DOHH2 (cell line): ENCODE measurements around the gene SMPD3.

Experiments
- H3F3A ChIP-seq: fragments of 200-600 bp; sonication (generic), shearing (Covaris generic); 2 replicates; pipeline ENCODE4 v1.6.0; 2016; ENCODE audit warnings: antibody characterized with exemption, mild to moderate bottlenecking; ENCODE audit not compliant: control insufficient read depth, insufficient read depth
- H3K27ac ChIP-seq: fragments of 200-600 bp; sonication (generic); 2 replicates; pipeline ENCODE4 v1.5.1; 2014; ENCODE audit warnings: low read depth, mild to moderate bottlenecking, low read length, moderate library complexity
- H3K27me3 ChIP-seq: fragments of 200-600 bp; sonication (generic); 2 replicates; pipeline ENCODE4 v1.6.1; 2014; ENCODE audit warnings: mild to moderate bottlenecking, low read length, mixed read lengths; ENCODE audit not compliant: control insufficient read depth
- H3K36me3 ChIP-seq: fragments of 200-600 bp; sonication (generic); 2 replicates; pipeline ENCODE4 v1.6.1; 2014; ENCODE audit warnings: mild to moderate bottlenecking, low read length, moderate library complexity, mixed read lengths; ENCODE audit not compliant: control insufficient read depth
- H3K4me1 ChIP-seq: fragments of 200-600 bp; sonication (generic); 2 replicates; pipeline ENCODE4 v1.6.1; 2014; ENCODE audit warnings: mild to moderate bottlenecking, low read length, mixed read lengths; ENCODE audit not compliant: control insufficient read depth
- H3K4me2 ChIP-seq: fragments of 200-600 bp; sonication (generic); 2 replicates; pipeline ENCODE4 v1.6.0; 2014; ENCODE audit warnings: mild to moderate bottlenecking, low read length, moderate library complexity
- H3K4me3 ChIP-seq: fragments of 200-600 bp; sonication (generic); 2 replicates; pipeline ENCODE4 v1.5.1; 2014; ENCODE audit warnings: mild to moderate bottlenecking, low read length, mixed read lengths
- H3K79me2 ChIP-seq: fragments of 200-600 bp; sonication (generic); 2 replicates; pipeline ENCODE4 v1.6.1; 2014; ENCODE audit warnings: mild to moderate bottlenecking, low read length, mixed read lengths; ENCODE audit not compliant: control insufficient read depth
- H3K9me2 ChIP-seq: fragments of 200-600 bp; sonication (generic); replicated peaks from 2 replicates; pipeline ENCODE4 v1.6.1; 2014; ENCODE audit warnings: mild to moderate bottlenecking, low read length, mixed read lengths; ENCODE audit not compliant: control insufficient read depth
- H3K9me3 ChIP-seq: fragments of 200-600 bp; sonication (generic); 2 replicates; pipeline ENCODE4 v1.6.1; 2014; ENCODE audit warnings: antibody characterized with exemption, low read length, mixed read lengths; ENCODE audit not compliant: control insufficient read depth, insufficient read depth
- H4K20me1 ChIP-seq: fragments of 200-600 bp; sonication (generic); 2 replicates; pipeline ENCODE4 v1.6.0; 2014; ENCODE audit warnings: low read depth, mild to moderate bottlenecking, antibody characterized with exemption, low read length, moderate library complexity; ENCODE audit not compliant: control insufficient read depth, insufficient read depth
- EZH2phosphoT487 ChIP-seq: fragments of 200-600 bp; sonication (generic); IDR thresholded peaks from 2 replicates; pipeline ENCODE4 v1.6.1; 2017; ENCODE audit warnings: borderline replicate concordance, mild to moderate bottlenecking, antibody characterized with exemption, low read length, moderate library complexity, mixed read lengths
- TF ChIP-seq, protein P1 (sequence below): fragments of 200-600 bp; sonication (generic); IDR thresholded peaks from one replicate; pipeline ENCODE4 v1.5.1; 2014; ENCODE audit warnings: antibody characterized with exemption, mild to moderate bottlenecking, low read depth, low read length; ENCODE audit not compliant: poor library complexity, severe bottlenecking

SMPD3 gene

GRCh38 chr16:68481636-68482035, 33.3 kb upstream of the SMPD3 start:
- Histone ChIP-seq H3K9me2 (no peaks in the 10 kb centered on the region), H3K36me3 (no peaks in the 10 kb centered on the region), H3K9me3 (no peaks in the 10 kb centered on the region), H3K4me3 (no peak overlapping the region), H3F3A (no peaks in the 10 kb centered on the region), H3K27ac (no peak overlapping the region), H3K4me1 (no peaks in the 10 kb centered on the region), H3K79me2 (no peaks in the 10 kb centered on the region), H3K27me3 (no peaks in the 10 kb centered on the region), H3K4me2 (no peak overlapping the region), H4K20me1 (no peaks in the 10 kb centered on the region)
- no peak for TF ChIP-seq EZH2phosphoT487
- TF ChIP-seq, protein P1, sequence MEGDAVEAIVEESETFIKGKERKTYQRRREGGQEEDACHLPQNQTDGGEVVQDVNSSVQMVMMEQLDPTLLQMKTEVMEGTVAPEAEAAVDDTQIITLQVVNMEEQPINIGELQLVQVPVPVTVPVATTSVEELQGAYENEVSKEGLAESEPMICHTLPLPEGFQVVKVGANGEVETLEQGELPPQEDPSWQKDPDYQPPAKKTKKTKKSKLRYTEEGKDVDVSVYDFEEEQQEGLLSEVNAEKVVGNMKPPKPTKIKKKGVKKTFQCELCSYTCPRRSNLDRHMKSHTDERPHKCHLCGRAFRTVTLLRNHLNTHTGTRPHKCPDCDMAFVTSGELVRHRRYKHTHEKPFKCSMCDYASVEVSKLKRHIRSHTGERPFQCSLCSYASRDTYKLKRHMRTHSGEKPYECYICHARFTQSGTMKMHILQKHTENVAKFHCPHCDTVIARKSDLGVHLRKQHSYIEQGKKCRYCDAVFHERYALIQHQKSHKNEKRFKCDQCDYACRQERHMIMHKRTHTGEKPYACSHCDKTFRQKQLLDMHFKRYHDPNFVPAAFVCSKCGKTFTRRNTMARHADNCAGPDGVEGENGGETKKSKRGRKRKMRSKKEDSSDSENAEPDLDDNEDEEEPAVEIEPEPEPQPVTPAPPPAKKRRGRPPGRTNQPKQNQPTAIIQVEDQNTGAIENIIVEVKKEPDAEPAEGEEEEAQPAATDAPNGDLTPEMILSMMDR = no peak

DNA sequence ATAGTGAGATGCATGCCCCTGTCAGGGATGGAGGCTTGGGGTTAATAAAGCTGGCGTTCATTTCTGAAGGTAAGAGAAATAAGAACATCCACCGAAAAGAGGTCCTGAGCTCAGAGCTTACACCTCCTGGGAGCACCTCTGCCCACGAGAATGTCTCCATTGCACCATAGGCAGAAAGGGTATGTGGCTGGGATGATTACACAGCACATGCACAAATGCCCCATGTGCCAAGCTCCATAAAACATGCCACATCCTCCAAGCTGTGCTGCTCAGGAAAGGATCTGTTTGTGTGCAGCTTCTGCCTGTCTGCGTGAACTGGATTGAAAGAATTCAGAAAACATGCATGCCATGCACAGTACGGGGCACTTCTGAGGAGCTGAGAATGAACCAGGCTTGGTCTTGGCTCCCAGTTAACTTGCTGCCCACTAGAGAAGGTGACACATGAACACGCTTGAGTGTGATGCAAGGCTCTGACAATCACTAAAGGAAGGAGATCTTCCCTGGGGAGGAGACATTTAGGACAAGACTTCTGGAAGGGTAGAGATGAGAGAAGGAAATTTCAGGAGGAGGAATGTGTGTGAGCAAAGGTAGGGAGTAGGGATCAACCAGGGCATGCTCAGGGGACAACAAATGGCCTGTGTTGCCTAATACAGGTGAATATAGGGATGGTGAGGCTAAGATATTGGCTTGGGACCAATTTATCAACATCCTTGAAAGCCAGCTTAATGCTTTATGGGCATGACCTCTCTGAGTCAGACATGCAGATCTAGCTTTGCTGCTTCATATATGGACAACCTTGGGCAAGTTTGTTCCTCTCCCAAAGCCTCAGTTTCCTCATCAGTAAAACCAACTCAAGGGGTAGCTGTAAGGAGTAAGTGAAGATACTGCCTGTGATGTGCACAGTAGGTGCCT, 32.0 kb upstream of the SMPD3 start:
- Histone ChIP-seq H3K9me3 (no peaks in the 10 kb centered on the region), H4K20me1 (no peaks in the 10 kb centered on the region), H3K9me2 (no peaks in the 10 kb centered on the region), H3K4me1 (no peaks in the 10 kb centered on the region), H3K27me3 (no peaks in the 10 kb centered on the region), H3F3A (no peaks in the 10 kb centered on the region), H3K4me2 (no peak overlapping the region), H3K36me3 (no peaks in the 10 kb centered on the region), H3K79me2 (no peaks in the 10 kb centered on the region), H3K27ac (no peak overlapping the region), H3K4me3 (no peak overlapping the region)
- TF ChIP-seq, protein P1 = no peak
- TF ChIP-seq EZH2phosphoT487 = no peak

GRCh38 chr16:68479271-68479670, 31.0 kb upstream of the SMPD3 start:
- Histone ChIP-seq H3K27ac (no peak overlapping the region), H3K79me2 (no peaks in the 10 kb centered on the region), H3K9me2 (no peaks in the 10 kb centered on the region), H4K20me1 (no peaks in the 10 kb centered on the region), H3K9me3 (no peaks in the 10 kb centered on the region), H3K4me1 (no peaks in the 10 kb centered on the region), H3K36me3 (no peaks in the 10 kb centered on the region), H3K4me3 (no peak overlapping the region), H3K27me3 (no peaks in the 10 kb centered on the region), H3F3A (no peaks in the 10 kb centered on the region), H3K4me2 (no peak overlapping the region)
- TF ChIP-seq, protein P1 = no peak
- TF ChIP-seq EZH2phosphoT487 = no peak
